Sigmoid colon (tissue), 4 donors: ENCODE data around the gene HDAC3.

Experiments used
- CTCF ChIP-seq, 4 experiments: fragments of 450-650 bp in 3 of 4; fragments of 200-600 bp in 1 of 4; IDR thresholded peaks; one replicate each; pipeline ENCODE4 v1.5.1; 2016 to 2019; ENCODE audit warnings: antibody characterized with exemption in 4 of 4, mild to moderate bottlenecking in 3 of 4, moderate library complexity in 2 of 4
- POLR2A ChIP-seq, 2 donors: fragments of 450-650 bp; IDR thresholded peaks; one replicate each; pipeline ENCODE4 v1.6.1; 2016; ENCODE audit warnings: antibody characterized with exemption in 2 of 2, mild to moderate bottlenecking in 2 of 2, moderate library complexity in 2 of 2
- POLR2AphosphoS5 ChIP-seq, 4 donors: sonication (generic); formaldehyde crosslinking; IDR thresholded peaks; one replicate each; pipeline ENCODE4 v1.6.1; 2017; ENCODE audit warnings: antibody characterized with exemption in 4 of 4

GRCh38 chr5:141640698-141641097, 4.0 kb upstream of the HDAC3 start:
- TF ChIP-seq POLR2AphosphoS5 (IDR thresholded peaks at IDR 0.05), result no peak
- no peak for TF ChIP-seq POLR2A (IDR thresholded peaks at IDR 0.05)
- no peak for TF ChIP-seq CTCF (IDR thresholded peaks at IDR 0.05)
